H9 (cell line): ENCODE results near the gene ELAC1. TPM values are rescaled to one million over a fixed set of nuclear protein-coding genes. Genes with fewer than 3 reads are reported as not detected.

Experiments
- DNase-seq: peaks from one replicate; pipeline ENCODE4 v3.0.0-alpha.2; 2017
- H2AFZ ChIP-seq: one replicate; pipeline ENCODE4 v1.6.1; 2013; ENCODE audit warnings: mild to moderate bottlenecking, low read length, control low read depth, moderate library complexity
- H2AK5ac ChIP-seq: 2 replicates; pipeline ENCODE4 v1.6.1; 2013; ENCODE audit warnings: low read length, control low read depth, mixed read lengths; ENCODE audit not compliant: insufficient read length
- H2BK120ac ChIP-seq: one replicate; pipeline ENCODE4 v1.6.1; 2013; ENCODE audit warnings: low read depth, mild to moderate bottlenecking, low read length, control low read depth, inconsistent platforms; ENCODE audit not compliant: poor library complexity, severe bottlenecking
- H2BK12ac ChIP-seq: 2 replicates; pipeline ENCODE4 v1.6.1; 2013; ENCODE audit warnings: low read length, control low read depth, mixed read lengths, low read depth; ENCODE audit not compliant: insufficient read length
- H2BK15ac ChIP-seq: 2 replicates; pipeline ENCODE4 v1.6.1; 2013; ENCODE audit warnings: low read depth, low read length, control low read depth
- H2BK20ac ChIP-seq: one replicate; pipeline ENCODE4 v1.6.1; 2013; ENCODE audit warnings: low read depth, mild to moderate bottlenecking, low read length, control low read depth, inconsistent platforms; ENCODE audit not compliant: poor library complexity, severe bottlenecking
- H2BK5ac ChIP-seq: 2 replicates; pipeline ENCODE4 v1.6.1; 2013; ENCODE audit warnings: low read length, control low read depth, mixed read lengths; ENCODE audit not compliant: insufficient read length
- H3K14ac ChIP-seq: 2 replicates; pipeline ENCODE4 v1.6.1; 2013; ENCODE audit warnings: low read length, control low read depth; ENCODE audit not compliant: insufficient read depth
- H3K18ac ChIP-seq: 2 replicates; pipeline ENCODE4 v1.6.1; 2013; ENCODE audit warnings: low read depth, mild to moderate bottlenecking, mixed read lengths, low read length, control low read depth; ENCODE audit not compliant: insufficient read length
- H3K23ac ChIP-seq: 2 replicates; pipeline ENCODE4 v1.6.1; 2013; ENCODE audit warnings: low read length, control low read depth, mixed read lengths, low read depth; ENCODE audit not compliant: insufficient read length
- H3K23me2 ChIP-seq: 2 replicates; pipeline ENCODE4 v1.6.1; 2013; ENCODE audit warnings: low read depth, mild to moderate bottlenecking, mixed read lengths, low read length, control low read depth; ENCODE audit not compliant: insufficient read length, poor library complexity, severe bottlenecking
- H3K27ac ChIP-seq: 2 replicates; pipeline ENCODE4 v1.5.1; 2013; ENCODE audit warnings: low read length, control low read depth, mixed read lengths, low read depth; ENCODE audit not compliant: insufficient read length
- H3K27me3 ChIP-seq: 2 replicates; pipeline ENCODE4 v1.6.1; 2013; ENCODE audit warnings: low read length, control low read depth, inconsistent platforms; ENCODE audit not compliant: insufficient read depth
- H3K4ac ChIP-seq: 2 replicates; pipeline ENCODE4 v1.6.1; 2013; ENCODE audit warnings: low read depth, mild to moderate bottlenecking, control low read depth, inconsistent platforms, low read length, moderate library complexity
- H3K4me1 ChIP-seq: 2 replicates; pipeline ENCODE4 v1.6.1; 2013; ENCODE audit warnings: low read length, control low read depth, inconsistent platforms; ENCODE audit not compliant: insufficient read depth
- H3K4me2 ChIP-seq: 2 replicates; pipeline ENCODE4 v1.6.1; 2013; ENCODE audit warnings: low read length, control low read depth, mixed read lengths; ENCODE audit not compliant: insufficient read length, insufficient read depth
- H3K56ac ChIP-seq: 2 replicates; pipeline ENCODE4 v1.6.1; 2013; ENCODE audit warnings: low read depth, mild to moderate bottlenecking, mixed read lengths, low read length, control low read depth; ENCODE audit not compliant: insufficient read length
- H3K79me1 ChIP-seq: 2 replicates; pipeline ENCODE4 v1.6.1; 2013; ENCODE audit warnings: low read depth, mild to moderate bottlenecking, moderate library complexity, low read length, control low read depth, inconsistent platforms; ENCODE audit not compliant: insufficient read depth, poor library complexity, severe bottlenecking
- H3K79me2 ChIP-seq: 2 replicates; pipeline ENCODE4 v1.6.1; 2013; ENCODE audit warnings: low read length, control low read depth, inconsistent platforms; ENCODE audit not compliant: insufficient read depth
- H3K9ac ChIP-seq: 2 replicates; pipeline ENCODE4 v1.6.1; 2013; ENCODE audit warnings: low read length, control low read depth, mixed read lengths; ENCODE audit not compliant: insufficient read length; ENCODE audit errors: extremely low read depth
- H3K9me3 ChIP-seq: one replicate; pipeline ENCODE4 v1.6.1; 2013; ENCODE audit warnings: low read depth, low read length, inconsistent platforms; ENCODE audit not compliant: control insufficient read depth
- H3T11ph ChIP-seq: one replicate; pipeline ENCODE4 v1.6.1; 2013; ENCODE audit warnings: mild to moderate bottlenecking, low read length, control low read depth, inconsistent platforms
- H4K20me1 ChIP-seq: one replicate; pipeline ENCODE4 v1.6.1; 2013; ENCODE audit not compliant: control insufficient read depth, insufficient read length, insufficient read depth
- H4K5ac ChIP-seq: 2 replicates; pipeline ENCODE4 v1.6.1; 2013; ENCODE audit warnings: low read depth, mild to moderate bottlenecking, mixed read lengths, low read length, control low read depth; ENCODE audit not compliant: insufficient read length
- H4K8ac ChIP-seq: replicated peaks from 2 replicates; pipeline ENCODE4 v1.6.1; 2013; ENCODE audit warnings: low read length, control low read depth, mixed read lengths, low read depth; ENCODE audit not compliant: insufficient read length
- H4K91ac ChIP-seq: 2 replicates; pipeline ENCODE4 v1.6.1; 2013; ENCODE audit warnings: low read depth, mild to moderate bottlenecking, moderate library complexity, mixed read lengths, low read length, control low read depth; ENCODE audit not compliant: insufficient read length
- H3K27ac Mint-ChIP-seq, 3 experiments: 2 replicates in 2 of 3; 3 replicates in 1 of 3; pipeline ENCODE4 v1.8.0; 2020 to 2021; ENCODE audit warnings: mixed read lengths in 3 of 3, mild to moderate bottlenecking in 1 of 3, moderate library complexity in 1 of 3
- H3K27me3 Mint-ChIP-seq: 2 replicates; pipeline ENCODE4 v1.8.0; 2021; ENCODE audit warnings: low read depth, mild to moderate bottlenecking, moderate library complexity, mixed read lengths
- H3K36me3 Mint-ChIP-seq, 3 experiments: 2 replicates in 2 of 3; 3 replicates in 1 of 3; pipeline ENCODE4 v1.8.0; 2020 to 2021; ENCODE audit warnings: low read depth in 3 of 3, mixed read lengths in 3 of 3; ENCODE audit not compliant: insufficient read depth in 1 of 3
- H3K4me1 Mint-ChIP-seq, 2 experiments: 2 replicates each; pipeline ENCODE4 v1.8.0; 2020; ENCODE audit warnings: mixed read lengths in 2 of 2
- H3K4me3 Mint-ChIP-seq, 2 experiments: 2 replicates in 1 of 2; 3 replicates in 1 of 2; pipeline ENCODE4 v1.8.0; 2020 to 2021; ENCODE audit warnings: mild to moderate bottlenecking in 2 of 2, mixed read lengths in 2 of 2, moderate library complexity in 1 of 2
- H3K9me3 Mint-ChIP-seq, 2 experiments: 2 replicates in 1 of 2; 3 replicates in 1 of 2; pipeline ENCODE4 v1.8.0; 2020; ENCODE audit warnings: mild to moderate bottlenecking in 2 of 2, mixed read lengths in 2 of 2, moderate library complexity in 1 of 2
- WGBS: extraction: QIAGEN DNeasy Blood & Tissue Kit; methylation state at CpG from one replicate; pipeline ENCODE4 v1.1.7; 2013; ENCODE audit warnings: missing lambda C conversion rate, low lambda C conversion rate, mixed read lengths; ENCODE audit not compliant: insufficient read length; ENCODE audit errors: extremely low coverage; 5-methylcytosine and 5-hydroxymethylcytosine counted together
- total RNA-seq: library from RNA; stranded (reverse); gene quantifications from 2 replicates; pipeline ENCODE4 v1.2.1, GENCODE V29; 2021
- TF ChIP-seq, protein P1 (sequence below): fragments of 200-600 bp; sonication (generic); conservative IDR thresholded peaks from 3 replicates; pipeline ENCODE4 v1.8.0; 2021; ENCODE audit warnings: antibody characterized with exemption, mild to moderate bottlenecking

ELAC1 gene
- total RNA-seq, 1 experiment from 2014 or later, result 5.7 TPM

GRCh38 chr18:50949185-50949584 is 18.7 kb upstream of the ELAC1 start:
- Histone ChIP-seq H2BK120ac (no peak overlapping the region), H3K14ac (no peak overlapping the region), H3K4me1 (no peaks in the 10 kb centered on the region), H3K79me2 (no peaks in the 10 kb centered on the region), H4K20me1 (no peaks in the 10 kb centered on the region), H4K5ac (no peak overlapping the region), H4K8ac (no peak overlapping the region), H2AK5ac (no peak overlapping the region), H3K18ac (no peak overlapping the region), H2BK12ac (no peak overlapping the region), H2AFZ (no peak overlapping the region), H2BK15ac (no peak overlapping the region), H2BK5ac (no peak overlapping the region), H3K4me2 (no peak overlapping the region), H4K91ac (no peak overlapping the region), H3K23ac (no peak overlapping the region), H3K4ac (no peak overlapping the region), H3K79me1 (no peaks in the 10 kb centered on the region), H3T11ph (no peak overlapping the region), H3K27me3 (no peaks in the 10 kb centered on the region), H3K9me3 (no peaks in the 10 kb centered on the region), H3K56ac (no peak overlapping the region), H3K27ac (no peak overlapping the region), H2BK20ac (no peak overlapping the region), H3K23me2 (no peaks in the 10 kb centered on the region), H3K9ac (no peak overlapping the region)
- Mint-ChIP-seq H3K4me1 (no peaks in the 10 kb centered on the region), H3K27ac (no peak overlapping the region), H3K4me3 (no peak overlapping the region), H3K27me3 (no peaks in the 10 kb centered on the region), H3K9me3 (no peaks in the 10 kb centered on the region), H3K36me3 (peaks cover 6 to 17% (median 9%) of the 10 kb centered on the region in 3 experiments; a peak in 6 of 7 replicates)
- TF ChIP-seq, protein P1, sequence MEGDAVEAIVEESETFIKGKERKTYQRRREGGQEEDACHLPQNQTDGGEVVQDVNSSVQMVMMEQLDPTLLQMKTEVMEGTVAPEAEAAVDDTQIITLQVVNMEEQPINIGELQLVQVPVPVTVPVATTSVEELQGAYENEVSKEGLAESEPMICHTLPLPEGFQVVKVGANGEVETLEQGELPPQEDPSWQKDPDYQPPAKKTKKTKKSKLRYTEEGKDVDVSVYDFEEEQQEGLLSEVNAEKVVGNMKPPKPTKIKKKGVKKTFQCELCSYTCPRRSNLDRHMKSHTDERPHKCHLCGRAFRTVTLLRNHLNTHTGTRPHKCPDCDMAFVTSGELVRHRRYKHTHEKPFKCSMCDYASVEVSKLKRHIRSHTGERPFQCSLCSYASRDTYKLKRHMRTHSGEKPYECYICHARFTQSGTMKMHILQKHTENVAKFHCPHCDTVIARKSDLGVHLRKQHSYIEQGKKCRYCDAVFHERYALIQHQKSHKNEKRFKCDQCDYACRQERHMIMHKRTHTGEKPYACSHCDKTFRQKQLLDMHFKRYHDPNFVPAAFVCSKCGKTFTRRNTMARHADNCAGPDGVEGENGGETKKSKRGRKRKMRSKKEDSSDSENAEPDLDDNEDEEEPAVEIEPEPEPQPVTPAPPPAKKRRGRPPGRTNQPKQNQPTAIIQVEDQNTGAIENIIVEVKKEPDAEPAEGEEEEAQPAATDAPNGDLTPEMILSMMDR, result no peak
- DNase-seq, result no peak
- no CpG with 5 or more reads among the region's 6 CpGs for WGBS
